ENCODE data around the gene ASIP.

ASIP gene

DNA sequence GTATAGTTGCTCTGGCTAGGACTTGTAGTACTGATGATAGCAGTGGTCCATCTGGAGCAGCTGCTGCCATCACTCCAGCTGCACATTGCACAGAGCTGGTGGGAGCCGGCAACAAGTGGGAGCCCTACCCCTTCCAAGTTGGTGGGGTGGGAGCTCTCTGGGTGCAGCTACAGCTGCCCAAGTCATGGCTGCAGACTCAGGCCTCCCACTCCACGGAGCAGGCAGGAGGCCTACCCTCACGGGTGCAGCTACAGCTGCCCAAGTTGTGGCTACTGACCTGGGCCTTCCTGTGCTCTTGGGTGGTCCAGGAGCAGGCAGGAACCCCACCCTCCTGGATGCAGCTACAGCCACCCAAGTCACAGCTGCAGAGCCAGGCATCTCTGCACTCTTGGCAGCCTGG, 32.1 kb upstream of the ASIP start:
- Mint-ChIP-seq H3K36me3 (ENCODE audit: low read depth) (peaks cover 6% of the 10 kb centered on the region), H3K4me1 (no peaks in the 10 kb centered on the region), H3K4me3 (no peak overlapping the region), H3K27ac (no peak overlapping the region), H3K27me3 (ENCODE audit: low read depth) (no peaks in the 10 kb centered on the region), H3K9me3 (peaks cover 30% of the 10 kb centered on the region)
- TF ChIP-seq, protein P1, sequence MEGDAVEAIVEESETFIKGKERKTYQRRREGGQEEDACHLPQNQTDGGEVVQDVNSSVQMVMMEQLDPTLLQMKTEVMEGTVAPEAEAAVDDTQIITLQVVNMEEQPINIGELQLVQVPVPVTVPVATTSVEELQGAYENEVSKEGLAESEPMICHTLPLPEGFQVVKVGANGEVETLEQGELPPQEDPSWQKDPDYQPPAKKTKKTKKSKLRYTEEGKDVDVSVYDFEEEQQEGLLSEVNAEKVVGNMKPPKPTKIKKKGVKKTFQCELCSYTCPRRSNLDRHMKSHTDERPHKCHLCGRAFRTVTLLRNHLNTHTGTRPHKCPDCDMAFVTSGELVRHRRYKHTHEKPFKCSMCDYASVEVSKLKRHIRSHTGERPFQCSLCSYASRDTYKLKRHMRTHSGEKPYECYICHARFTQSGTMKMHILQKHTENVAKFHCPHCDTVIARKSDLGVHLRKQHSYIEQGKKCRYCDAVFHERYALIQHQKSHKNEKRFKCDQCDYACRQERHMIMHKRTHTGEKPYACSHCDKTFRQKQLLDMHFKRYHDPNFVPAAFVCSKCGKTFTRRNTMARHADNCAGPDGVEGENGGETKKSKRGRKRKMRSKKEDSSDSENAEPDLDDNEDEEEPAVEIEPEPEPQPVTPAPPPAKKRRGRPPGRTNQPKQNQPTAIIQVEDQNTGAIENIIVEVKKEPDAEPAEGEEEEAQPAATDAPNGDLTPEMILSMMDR (IDR thresholded peaks at IDR 0.05; ENCODE audit: unreplicated experiment in 3 of 3) = no peak

DNA sequence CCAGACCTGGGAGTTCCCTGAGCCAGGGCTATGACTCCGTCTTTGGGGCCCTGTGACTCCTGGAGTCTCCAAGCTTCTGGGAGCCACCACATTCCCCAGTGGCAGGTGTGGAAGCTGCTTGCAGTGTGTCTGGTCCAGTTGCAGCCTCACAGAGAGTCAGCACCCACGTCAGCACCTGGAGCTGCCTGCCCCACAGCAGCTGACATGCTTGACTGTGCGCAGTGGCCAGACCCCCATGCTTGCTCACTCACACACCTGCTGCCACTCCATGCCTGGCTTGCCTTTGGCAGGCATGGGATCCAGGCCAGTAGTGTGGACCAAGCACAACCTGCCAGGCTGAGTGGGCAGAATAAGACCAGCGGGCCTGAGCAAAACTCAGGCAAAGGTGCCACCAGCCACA, 31.0 kb upstream of the ASIP start:
- Mint-ChIP-seq H3K4me1 (no peaks in the 10 kb centered on the region), H3K9me3 (peaks cover 27% of the 10 kb centered on the region), H3K36me3 (ENCODE audit: low read depth) (peaks cover 6% of the 10 kb centered on the region), H3K27me3 (ENCODE audit: low read depth) (no peaks in the 10 kb centered on the region), H3K27ac (no peak overlapping the region), H3K4me3 (no peak overlapping the region)
- TF ChIP-seq, protein P1 (IDR thresholded peaks at IDR 0.05; ENCODE audit: unreplicated experiment in 3 of 3) = no peak

DNA sequence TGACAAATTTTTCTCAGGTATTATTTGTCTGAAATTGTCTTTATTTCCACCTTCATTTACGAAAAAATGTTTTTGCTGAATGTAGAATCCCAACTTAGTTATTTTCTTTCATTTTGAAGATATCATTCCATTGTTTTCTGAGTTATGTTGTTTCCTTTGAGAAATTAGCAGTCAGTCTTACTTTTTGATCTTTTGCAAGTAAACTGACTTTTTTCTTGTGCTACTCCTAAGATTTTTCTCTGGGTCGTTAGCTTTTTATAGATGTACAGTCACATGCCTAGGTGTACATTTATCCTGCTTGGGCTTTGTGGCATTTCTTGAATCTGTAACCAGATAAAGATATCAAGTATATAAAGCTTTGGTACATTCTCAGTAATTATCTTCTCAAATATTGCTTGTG, 29.6 kb upstream of the ASIP start:
- H3K27ac Mint-ChIP-seq = no peak overlapping the region
- no peaks in the 10 kb centered on the region for H3K27me3 Mint-ChIP-seq (ENCODE audit: low read depth)
- H3K4me3 Mint-ChIP-seq = no peak overlapping the region
- H3K9me3 Mint-ChIP-seq = peaks cover 26% of the 10 kb centered on the region
- peaks cover 6% of the 10 kb centered on the region for H3K36me3 Mint-ChIP-seq (ENCODE audit: low read depth)
- no peaks in the 10 kb centered on the region for H3K4me1 Mint-ChIP-seq
- TF ChIP-seq, protein P1 (IDR thresholded peaks at IDR 0.05; ENCODE audit: unreplicated experiment in 3 of 3) = no peak

DNA sequence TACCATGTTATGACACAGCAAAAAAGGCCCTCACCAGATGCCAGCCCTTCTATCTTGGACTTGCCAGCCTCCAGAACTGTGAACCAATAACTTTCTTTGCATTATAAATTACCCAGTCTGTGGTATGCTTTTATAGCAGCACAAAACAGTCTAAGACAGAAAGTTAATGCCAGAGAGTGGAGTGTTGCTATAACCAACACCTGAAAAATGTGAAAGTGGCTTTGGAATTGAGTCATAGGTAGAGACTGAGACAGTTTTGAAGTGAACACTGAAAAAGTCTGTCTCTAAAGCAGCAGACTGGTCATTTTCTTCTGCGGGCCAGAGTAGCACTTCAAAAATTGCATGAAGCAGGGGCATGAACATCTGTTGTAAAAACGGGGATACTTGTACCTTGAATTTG, 28.0 kb upstream of the ASIP start:
- peaks cover 16% of the 10 kb centered on the region for H3K9me3 Mint-ChIP-seq
- no peaks in the 10 kb centered on the region for H3K27me3 Mint-ChIP-seq (ENCODE audit: low read depth)
- no peaks in the 10 kb centered on the region for H3K36me3 Mint-ChIP-seq (ENCODE audit: low read depth)
- TF ChIP-seq, protein P1 (IDR thresholded peaks at IDR 0.05; ENCODE audit: unreplicated experiment in 3 of 3) = no peak
- H3K27ac Mint-ChIP-seq = no peak overlapping the region
- H3K4me3 Mint-ChIP-seq = no peak overlapping the region
- H3K4me1 Mint-ChIP-seq = no peaks in the 10 kb centered on the region

DNA sequence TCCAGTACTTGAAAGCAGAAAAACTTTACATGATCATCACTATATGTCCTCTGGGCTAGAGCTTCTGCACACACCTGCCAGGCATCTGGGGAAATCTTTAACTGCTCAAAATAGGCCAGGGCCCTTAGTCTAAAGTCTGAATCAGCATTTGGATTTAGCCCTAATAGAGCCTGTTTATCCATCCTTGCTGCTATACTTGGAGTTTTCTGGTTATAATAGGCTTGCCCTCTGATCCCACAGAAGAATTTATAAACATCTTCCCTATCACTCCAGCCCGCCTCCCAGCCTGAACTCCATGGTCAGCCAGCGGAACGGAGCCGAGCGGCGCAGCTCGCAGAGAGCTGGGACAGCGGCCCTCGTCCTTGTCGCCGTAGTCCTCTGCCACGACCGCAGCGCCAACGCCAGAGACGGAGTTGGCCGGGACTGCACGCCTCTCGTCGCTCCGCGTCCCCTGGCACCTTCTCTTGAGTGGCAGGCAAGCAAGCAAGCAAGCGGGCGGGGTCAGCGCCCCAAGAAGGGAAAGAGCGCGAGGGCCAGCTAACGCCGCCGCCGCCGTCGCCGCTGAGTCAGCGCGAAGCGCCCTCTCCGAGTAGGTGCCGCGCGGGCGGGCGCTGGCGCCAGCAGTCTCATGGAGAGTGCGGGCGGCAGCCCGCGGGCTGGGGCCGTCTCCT, 25.4 kb upstream of the ASIP start:
- TF ChIP-seq, protein P1 (IDR thresholded peaks at IDR 0.05; ENCODE audit: unreplicated experiment in 3 of 3) = no peak
- H3K27ac Mint-ChIP-seq = no peak overlapping the region
- H3K4me3 Mint-ChIP-seq = no peak overlapping the region
- peaks cover 12% of the 10 kb centered on the region for H3K9me3 Mint-ChIP-seq
- peaks cover 9% of the 10 kb centered on the region for H3K27me3 Mint-ChIP-seq (ENCODE audit: low read depth)
- H3K36me3 Mint-ChIP-seq (ENCODE audit: low read depth) = no peaks in the 10 kb centered on the region
- H3K4me1 Mint-ChIP-seq = no peaks in the 10 kb centered on the region

DNA sequence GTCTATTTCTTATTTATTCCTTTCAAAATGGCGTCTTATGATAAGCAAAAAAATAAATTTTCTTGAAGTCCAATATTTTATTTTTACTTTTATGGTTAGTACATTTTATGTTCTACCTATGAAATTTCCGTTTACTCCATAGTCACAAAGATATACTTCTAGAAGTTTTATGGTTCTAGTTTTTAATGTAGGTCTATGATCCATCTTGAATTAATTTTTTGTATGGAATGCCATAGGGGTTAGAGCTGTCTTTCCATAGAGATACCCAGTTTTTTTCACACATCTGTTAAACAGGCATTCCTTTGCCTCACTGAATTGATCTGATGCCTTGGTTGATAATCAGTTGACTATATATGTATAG, 24.9 kb upstream of the ASIP start:
- H3K9me3 Mint-ChIP-seq = peaks cover 12% of the 10 kb centered on the region
- peaks cover 10% of the 10 kb centered on the region for H3K27me3 Mint-ChIP-seq (ENCODE audit: low read depth)
- no peaks in the 10 kb centered on the region for H3K4me1 Mint-ChIP-seq
- no peak overlapping the region for H3K4me3 Mint-ChIP-seq
- H3K27ac Mint-ChIP-seq = no peak overlapping the region
- TF ChIP-seq, protein P1 (IDR thresholded peaks at IDR 0.05; ENCODE audit: unreplicated experiment in 3 of 3) = no peak
- H3K36me3 Mint-ChIP-seq (ENCODE audit: low read depth) = peaks cover under 1% of the 10 kb centered on the region
